ENCODE results near the gene RNF223.

DNA sequence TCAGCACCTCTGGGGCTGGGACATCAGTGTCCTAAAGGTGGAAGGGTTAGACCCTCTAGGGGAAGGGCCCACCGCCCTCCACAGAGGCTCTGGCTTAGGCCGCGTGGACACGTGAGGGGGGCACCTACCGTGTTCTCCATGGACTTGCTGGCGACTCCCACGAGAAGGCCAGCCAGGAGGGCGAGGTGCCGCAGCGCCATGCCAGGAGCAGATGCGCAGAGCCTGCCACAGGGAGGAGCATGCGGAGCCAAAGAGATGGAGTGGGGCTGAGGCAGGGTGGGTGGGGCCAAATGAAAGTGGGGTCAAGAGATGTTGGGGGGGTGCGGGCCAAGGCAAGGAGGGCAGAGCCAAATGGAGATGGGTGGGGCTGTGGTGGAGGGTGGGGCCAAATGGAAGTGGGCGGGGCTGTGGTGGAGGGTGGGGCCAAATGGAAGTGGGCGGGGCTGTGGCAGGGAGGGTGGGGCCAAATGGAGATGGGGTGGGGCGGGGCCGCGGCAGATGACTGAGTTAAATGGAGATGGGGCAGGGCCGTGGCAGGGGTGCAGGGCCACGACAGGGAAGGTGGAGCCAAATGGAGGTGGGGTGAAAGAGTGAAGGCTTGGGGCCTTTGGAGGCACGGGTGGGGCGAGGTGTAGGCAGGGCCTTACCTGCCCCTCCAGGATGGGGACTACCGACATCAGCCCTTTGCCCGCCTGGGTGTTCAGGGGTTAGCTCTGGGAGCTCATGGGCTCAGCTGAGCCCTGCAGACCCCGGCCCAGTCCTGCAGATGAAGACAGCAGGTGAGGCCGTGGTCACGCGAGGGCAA is 17.4 kb upstream of the RNF223 start:
- TF ChIP-seq, protein P1, sequence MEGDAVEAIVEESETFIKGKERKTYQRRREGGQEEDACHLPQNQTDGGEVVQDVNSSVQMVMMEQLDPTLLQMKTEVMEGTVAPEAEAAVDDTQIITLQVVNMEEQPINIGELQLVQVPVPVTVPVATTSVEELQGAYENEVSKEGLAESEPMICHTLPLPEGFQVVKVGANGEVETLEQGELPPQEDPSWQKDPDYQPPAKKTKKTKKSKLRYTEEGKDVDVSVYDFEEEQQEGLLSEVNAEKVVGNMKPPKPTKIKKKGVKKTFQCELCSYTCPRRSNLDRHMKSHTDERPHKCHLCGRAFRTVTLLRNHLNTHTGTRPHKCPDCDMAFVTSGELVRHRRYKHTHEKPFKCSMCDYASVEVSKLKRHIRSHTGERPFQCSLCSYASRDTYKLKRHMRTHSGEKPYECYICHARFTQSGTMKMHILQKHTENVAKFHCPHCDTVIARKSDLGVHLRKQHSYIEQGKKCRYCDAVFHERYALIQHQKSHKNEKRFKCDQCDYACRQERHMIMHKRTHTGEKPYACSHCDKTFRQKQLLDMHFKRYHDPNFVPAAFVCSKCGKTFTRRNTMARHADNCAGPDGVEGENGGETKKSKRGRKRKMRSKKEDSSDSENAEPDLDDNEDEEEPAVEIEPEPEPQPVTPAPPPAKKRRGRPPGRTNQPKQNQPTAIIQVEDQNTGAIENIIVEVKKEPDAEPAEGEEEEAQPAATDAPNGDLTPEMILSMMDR (IDR thresholded peaks at IDR 0.05; ENCODE audit: low read length), result no peak
- TF ChIP-seq EZH2phosphoT487 (IDR thresholded peaks at IDR 0.05; ENCODE audit: low read length) (no peak), EZH2 (optimal IDR thresholded peaks at IDR 0.05; ENCODE audit: low read depth, low read length) (no peak)

Data from MM.1S (cell line).